GM12801 (cell line): ENCODE data around the gene FLCN.

ENCODE experiments used
- CTCF ChIP-seq: IDR thresholded peaks from one replicate; pipeline ENCODE4 v1.5.1; 2011; ENCODE audit warnings: control low read depth; ENCODE audit not compliant: insufficient read length; ENCODE audit errors: extremely low read depth

The FLCN gene

GRCh38 chr17:17170346-17170985, 66.5 kb downstream of the FLCN start:
- no peak for TF ChIP-seq CTCF

- TF ChIP-seq CTCF = no peak
These were observed 67.6 kb downstream of the FLCN start for GRCh38 chr17:17169396-17169795.

- no peak for TF ChIP-seq CTCF
These were observed 68.6 kb downstream of the FLCN start for GRCh38 chr17:17168401-17168800.

- no peak for TF ChIP-seq CTCF
These were observed 69.0 kb downstream of the FLCN start for GRCh38 chr17:17167986-17168385.

- TF ChIP-seq CTCF = no peak
These were observed 69.6 kb downstream of the FLCN start for GRCh38 chr17:17167356-17167755.

- no peak for TF ChIP-seq CTCF
These were observed 70.5 kb downstream of the FLCN start for GRCh38 chr17:17166446-17166845.

- TF ChIP-seq CTCF = no peak
These were observed 71.2 kb downstream of the FLCN start for GRCh38 chr17:17165666-17166308.

GRCh38 chr17:17164676-17165075, 72.3 kb downstream of the FLCN start:
- TF ChIP-seq CTCF = no peak
